Transverse colon (tissue), 4 donors: ENCODE results near the gene PLXND1. TPM values are rescaled to one million over a fixed set of nuclear protein-coding genes. Genes with fewer than 3 reads are reported as not detected.

Experiments used
- DNase-seq: peaks from one replicate; pipeline ENCODE4 v3.0.0-alpha.2; 2019
- H3K27ac ChIP-seq, 4 donors: fragments of 200-600 bp; sonication (generic); 2 replicates each; pipeline ENCODE4 v1.5.1; 2016 to 2018; ENCODE audit warnings: inconsistent platforms in 4 of 4
- H3K27me3 ChIP-seq: fragments of 200-600 bp; sonication (generic); 2 replicates; pipeline ENCODE4 v1.5.1; 2017; ENCODE audit warnings: inconsistent platforms
- H3K36me3 ChIP-seq, 4 donors: fragments of 200-600 bp; sonication (generic); 2 replicates each; pipeline ENCODE4 v1.5.1; 2017 to 2019; ENCODE audit warnings: inconsistent platforms in 4 of 4
- H3K4me1 ChIP-seq, 4 donors: fragments of 200-600 bp; sonication (generic); 2 replicates each; pipeline ENCODE4 v1.5.1; 2017 to 2020; ENCODE audit warnings: inconsistent platforms in 4 of 4
- H3K4me3 ChIP-seq, 4 donors: fragments of 200-600 bp; sonication (generic); 1 replicate in 1 of 4; 2 replicates in 3 of 4; pipeline versions ENCODE4 v1.5.1 to v1.6.1; 2017 to 2019; ENCODE audit warnings: inconsistent platforms in 4 of 4
- H3K9me3 ChIP-seq, 2 donors: fragments of 200-600 bp; sonication (generic); 2 replicates each; pipeline ENCODE4 v1.5.1; 2017 to 2019; ENCODE audit warnings: inconsistent platforms in 2 of 2
- EP300 ChIP-seq: sonication (generic); formaldehyde crosslinking; IDR thresholded peaks from one replicate; pipeline ENCODE4 v1.6.1; 2017; ENCODE audit warnings: antibody characterized with exemption, low read depth
- POLR2A ChIP-seq: fragments of 450-650 bp; IDR thresholded peaks from one replicate; pipeline ENCODE4 v1.6.1; 2016; ENCODE audit warnings: antibody characterized with exemption, mild to moderate bottlenecking, moderate library complexity
- POLR2AphosphoS5 ChIP-seq, 3 donors: sonication (generic); formaldehyde crosslinking; IDR thresholded peaks; one replicate each; pipeline ENCODE4 v1.6.1; 2016; ENCODE audit warnings: antibody characterized with exemption in 3 of 3
- WGBS, 2 donors: methylation state at CpG; one replicate each; pipeline ENCODE4 v1.1.5; 2018; ENCODE audit warnings: low coverage in 1 of 2; 5-methylcytosine and 5-hydroxymethylcytosine counted together
- in situ Hi-C, 4 donors: fragments of 200-750 bp; cut with MboI; loops; one replicate each; pipeline versions ENCODE4 v1.15.0 to v1.15.1; 2017; ENCODE audit warnings: low sequenced_read_pairs in 3 of 4, low pct_ligation_motif_present in 1 of 4, low pct_unique_long_range_greater_than_20kb in 1 of 4
- intact Hi-C: fragments of 100-400 bp; cut with DNase I; formaldehyde crosslinking; loops from one replicate; pipeline ENCODE4 v1.15.1; 2023; ENCODE audit warnings: low total_unique reads
- total RNA-seq, 4 donors: library from RNA; depleted of rRNA; stranded (reverse); fragments of >200 nt; gene quantifications; one replicate each; pipeline ENCODE4 v1.1.0, GENCODE V29; 2016
- TF ChIP-seq, protein P1 (sequence below), 5 experiments: fragments of 200-600 bp in 3 of 5; fragments of 450-650 bp in 2 of 5; sonication (generic) in 3 of 5; IDR thresholded peaks; 1 replicate in 2 of 5; 2 replicates in 3 of 5; pipeline ENCODE4 v1.5.1; 2016 to 2017; ENCODE audit warnings: antibody characterized with exemption in 5 of 5, inconsistent platforms in 3 of 5, mild to moderate bottlenecking in 2 of 5, moderate library complexity in 1 of 5

The PLXND1 gene
- total RNA-seq, 4 donors from 2014 or later: 26.4 to 71.8 (median 35.8) TPM

DNA sequence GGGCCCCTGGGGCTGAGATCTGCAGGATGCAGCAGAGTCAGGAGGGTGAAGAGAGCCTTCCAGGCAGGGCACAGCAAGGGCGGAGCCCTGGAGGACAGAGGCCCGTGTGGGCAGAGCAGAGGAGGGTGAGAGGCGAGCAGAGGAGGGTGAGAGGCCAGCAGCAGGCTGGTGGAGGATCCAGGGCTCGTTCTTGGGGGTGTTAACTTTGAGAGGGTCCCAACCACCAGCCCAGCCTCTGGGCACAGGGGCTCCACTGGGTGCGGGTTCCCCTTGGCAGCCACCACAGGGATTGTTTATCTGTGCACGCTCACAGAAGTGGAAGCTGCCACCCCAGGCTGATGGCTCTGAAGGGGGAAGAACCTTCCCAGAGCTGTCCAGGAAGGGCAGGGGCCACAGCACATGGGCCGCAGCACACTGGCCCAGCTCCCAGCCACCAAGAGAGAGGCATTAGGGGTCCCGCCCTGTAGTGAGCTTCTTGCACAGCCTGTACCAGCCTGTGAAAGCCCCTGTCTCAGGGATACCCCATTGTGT lies 9.3 kb upstream of the PLXND1 start:
- in situ Hi-C loops: no loop called here
- peak overlapping the region; percentile 44 to 69 (median 57) for H3K27ac ChIP-seq
- TF ChIP-seq POLR2A: no peak
- TF ChIP-seq POLR2AphosphoS5 (IDR thresholded peaks at IDR 0.05): no peak
- TF ChIP-seq EP300: no peak
- TF ChIP-seq, protein P1, sequence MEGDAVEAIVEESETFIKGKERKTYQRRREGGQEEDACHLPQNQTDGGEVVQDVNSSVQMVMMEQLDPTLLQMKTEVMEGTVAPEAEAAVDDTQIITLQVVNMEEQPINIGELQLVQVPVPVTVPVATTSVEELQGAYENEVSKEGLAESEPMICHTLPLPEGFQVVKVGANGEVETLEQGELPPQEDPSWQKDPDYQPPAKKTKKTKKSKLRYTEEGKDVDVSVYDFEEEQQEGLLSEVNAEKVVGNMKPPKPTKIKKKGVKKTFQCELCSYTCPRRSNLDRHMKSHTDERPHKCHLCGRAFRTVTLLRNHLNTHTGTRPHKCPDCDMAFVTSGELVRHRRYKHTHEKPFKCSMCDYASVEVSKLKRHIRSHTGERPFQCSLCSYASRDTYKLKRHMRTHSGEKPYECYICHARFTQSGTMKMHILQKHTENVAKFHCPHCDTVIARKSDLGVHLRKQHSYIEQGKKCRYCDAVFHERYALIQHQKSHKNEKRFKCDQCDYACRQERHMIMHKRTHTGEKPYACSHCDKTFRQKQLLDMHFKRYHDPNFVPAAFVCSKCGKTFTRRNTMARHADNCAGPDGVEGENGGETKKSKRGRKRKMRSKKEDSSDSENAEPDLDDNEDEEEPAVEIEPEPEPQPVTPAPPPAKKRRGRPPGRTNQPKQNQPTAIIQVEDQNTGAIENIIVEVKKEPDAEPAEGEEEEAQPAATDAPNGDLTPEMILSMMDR (IDR thresholded peaks at IDR 0.05): no peak
- H3K4me1 ChIP-seq: peaks cover 0 to 25% (median 8%) of the 10 kb centered on the region in 4 donors
- intact Hi-C loops: no loop called here
- H3K9me3 ChIP-seq: no peaks in the 10 kb centered on the region
- no peaks in the 10 kb centered on the region for H3K27me3 ChIP-seq
- no peak overlapping the region for H3K4me3 ChIP-seq
- no peak for DNase-seq
- WGBS, 2 donors: 40 to 57% methylated on average over 3 to 8 of the region's 8 CpGs
- no peaks in the 10 kb centered on the region for H3K36me3 ChIP-seq

DNA sequence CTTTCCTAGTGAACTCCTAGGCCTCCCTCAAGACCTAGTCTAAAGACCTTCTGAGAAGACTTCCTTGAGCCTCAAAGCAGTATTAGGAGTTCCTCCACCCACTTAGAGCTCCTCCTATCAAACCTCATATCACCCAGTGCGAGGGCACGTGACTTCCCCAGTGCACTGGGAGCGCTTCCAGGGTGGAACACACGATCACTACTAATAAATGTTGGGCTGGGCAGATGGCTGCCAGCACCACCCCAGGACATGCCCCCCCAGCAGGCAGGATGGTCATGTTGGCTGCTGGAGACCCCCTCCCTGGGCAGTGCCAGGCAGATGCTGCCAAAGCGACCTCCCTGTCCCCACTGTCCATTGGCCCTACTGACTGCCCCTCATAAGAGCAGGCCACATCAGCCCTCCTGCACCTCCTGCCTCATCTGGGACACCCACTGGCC lies 8.5 kb upstream of the PLXND1 start:
- 20 to 28% methylated on average over 2 to 5 of the region's 5 CpGs for WGBS, 2 donors
- in situ Hi-C loops (no loop called here), intact Hi-C loops (no loop called here)
- Histone ChIP-seq H3K27me3 (no peaks in the 10 kb centered on the region), H3K27ac (peak overlapping the region; percentile 44 to 69 (median 57)), H3K9me3 (no peaks in the 10 kb centered on the region), H3K4me3 (no peak overlapping the region), H3K36me3 (no peaks in the 10 kb centered on the region), H3K4me1 (peaks cover 0 to 25% (median 8%) of the 10 kb centered on the region in 4 donors)
- TF ChIP-seq, protein P1 (IDR thresholded peaks at IDR 0.05): no peak
- TF ChIP-seq EP300 (no peak), POLR2A (no peak), POLR2AphosphoS5 (IDR thresholded peaks at IDR 0.05) (peak in 1 of 3 donors; percentile 15)
- peak; percentile 62 for DNase-seq

DNA sequence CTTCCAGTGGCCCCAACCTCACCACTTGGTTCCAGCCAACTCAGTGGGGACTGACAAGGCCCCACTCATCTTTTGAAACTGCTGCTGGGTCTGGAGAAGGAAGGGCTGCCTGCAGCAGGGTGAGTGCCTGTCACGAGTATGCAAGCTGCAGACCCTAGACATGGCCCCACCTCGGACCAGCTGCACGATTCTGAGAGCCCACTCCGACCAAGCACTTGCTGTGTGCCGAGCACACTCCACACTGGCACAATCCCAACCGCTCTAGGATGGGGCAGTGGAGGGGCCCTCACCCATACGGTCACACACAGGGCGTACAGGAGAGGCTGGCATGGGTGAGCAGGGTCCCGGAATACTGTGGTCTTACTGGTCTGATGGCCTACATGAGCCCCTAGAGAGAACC lies 8.0 kb upstream of the PLXND1 start:
- Histone ChIP-seq H3K9me3 (no peaks in the 10 kb centered on the region), H3K4me1 (peaks cover 0 to 24% (median 8%) of the 10 kb centered on the region in 4 donors), H3K27ac (peak overlapping the region in 3 of 4 donors; percentile 44 to 69 (median 58)), H3K27me3 (no peaks in the 10 kb centered on the region), H3K4me3 (no peak overlapping the region), H3K36me3 (no peaks in the 10 kb centered on the region)
- WGBS, 2 donors: 95% methylated on average over 9 of the region's 9 CpGs; no CpG with 5 or more reads in 1 of the 2 donors
- DNase-seq: no peak
- TF ChIP-seq, protein P1 (IDR thresholded peaks at IDR 0.05): no peak
- TF ChIP-seq EP300 (no peak), POLR2A (no peak), POLR2AphosphoS5 (IDR thresholded peaks at IDR 0.05) (no peak)
- intact Hi-C loops: no loop called here
- in situ Hi-C loops: no loop called here

DNA sequence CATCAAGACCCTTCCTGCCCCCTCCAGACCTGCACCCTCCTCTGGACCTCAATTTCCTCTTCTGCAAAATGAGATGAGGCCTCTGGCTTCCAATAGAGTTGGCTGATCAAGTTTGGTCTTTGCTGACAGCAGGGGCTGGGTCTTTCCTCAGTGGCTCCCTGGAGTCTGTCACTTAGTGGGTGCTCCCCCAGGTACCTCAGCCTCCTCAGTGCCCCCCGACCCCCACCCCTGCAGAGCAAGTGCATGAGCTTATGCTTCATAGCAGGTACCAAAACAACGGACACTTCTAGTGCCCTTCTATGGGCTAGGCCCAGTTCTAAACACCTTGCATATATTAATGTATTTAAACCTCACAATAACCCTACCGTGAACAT lies 6.9 kb upstream of the PLXND1 start:
- H3K4me3 ChIP-seq: no peak overlapping the region
- TF ChIP-seq, protein P1 (IDR thresholded peaks at IDR 0.05): no peak
- TF ChIP-seq POLR2AphosphoS5 (IDR thresholded peaks at IDR 0.05): no peak
- in situ Hi-C loops (no loop called here), intact Hi-C loops (no loop called here)
- H3K27ac ChIP-seq: peak overlapping the region in 1 of 4 donors; percentile 43
- DNase-seq: no peak
- WGBS, 2 donors: 92% methylated on average over 3 of the region's 3 CpGs; no CpG with 5 or more reads in 1 of the 2 donors
- H3K9me3 ChIP-seq: no peaks in the 10 kb centered on the region
- H3K36me3 ChIP-seq: no peaks in the 10 kb centered on the region
- no peaks in the 10 kb centered on the region for H3K27me3 ChIP-seq
- peaks cover 0 to 26% (median 10%) of the 10 kb centered on the region in 4 donors for H3K4me1 ChIP-seq
